Measurements from ENCODE around the gene MTNR1B.

DNA sequence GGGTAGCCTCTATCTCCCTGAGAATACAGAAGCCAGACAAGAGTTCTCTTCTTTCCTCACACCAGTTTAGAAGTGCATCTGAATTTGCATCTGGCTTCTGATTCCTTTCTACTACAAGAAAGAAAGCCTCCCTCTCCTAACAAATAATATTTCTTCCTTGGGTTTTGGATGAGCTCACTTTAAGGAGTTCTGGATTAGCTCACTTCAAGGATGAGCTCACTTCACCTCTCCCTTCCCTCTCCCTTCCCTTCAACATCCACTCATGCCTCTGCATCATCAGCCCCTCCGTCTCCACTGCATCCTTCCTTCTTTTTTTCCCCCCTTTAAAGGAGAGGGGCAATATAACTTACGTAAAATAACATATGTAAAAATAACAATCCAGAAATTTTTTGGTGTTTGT, 1.6 kb upstream of the MTNR1B start:
- TF ChIP-seq, protein P1, sequence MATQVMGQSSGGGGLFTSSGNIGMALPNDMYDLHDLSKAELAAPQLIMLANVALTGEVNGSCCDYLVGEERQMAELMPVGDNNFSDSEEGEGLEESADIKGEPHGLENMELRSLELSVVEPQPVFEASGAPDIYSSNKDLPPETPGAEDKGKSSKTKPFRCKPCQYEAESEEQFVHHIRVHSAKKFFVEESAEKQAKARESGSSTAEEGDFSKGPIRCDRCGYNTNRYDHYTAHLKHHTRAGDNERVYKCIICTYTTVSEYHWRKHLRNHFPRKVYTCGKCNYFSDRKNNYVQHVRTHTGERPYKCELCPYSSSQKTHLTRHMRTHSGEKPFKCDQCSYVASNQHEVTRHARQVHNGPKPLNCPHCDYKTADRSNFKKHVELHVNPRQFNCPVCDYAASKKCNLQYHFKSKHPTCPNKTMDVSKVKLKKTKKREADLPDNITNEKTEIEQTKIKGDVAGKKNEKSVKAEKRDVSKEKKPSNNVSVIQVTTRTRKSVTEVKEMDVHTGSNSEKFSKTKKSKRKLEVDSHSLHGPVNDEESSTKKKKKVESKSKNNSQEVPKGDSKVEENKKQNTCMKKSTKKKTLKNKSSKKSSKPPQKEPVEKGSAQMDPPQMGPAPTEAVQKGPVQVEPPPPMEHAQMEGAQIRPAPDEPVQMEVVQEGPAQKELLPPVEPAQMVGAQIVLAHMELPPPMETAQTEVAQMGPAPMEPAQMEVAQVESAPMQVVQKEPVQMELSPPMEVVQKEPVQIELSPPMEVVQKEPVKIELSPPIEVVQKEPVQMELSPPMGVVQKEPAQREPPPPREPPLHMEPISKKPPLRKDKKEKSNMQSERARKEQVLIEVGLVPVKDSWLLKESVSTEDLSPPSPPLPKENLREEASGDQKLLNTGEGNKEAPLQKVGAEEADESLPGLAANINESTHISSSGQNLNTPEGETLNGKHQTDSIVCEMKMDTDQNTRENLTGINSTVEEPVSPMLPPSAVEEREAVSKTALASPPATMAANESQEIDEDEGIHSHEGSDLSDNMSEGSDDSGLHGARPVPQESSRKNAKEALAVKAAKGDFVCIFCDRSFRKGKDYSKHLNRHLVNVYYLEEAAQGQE (tag by site-specific recombination; IDR thresholded peaks at IDR 0.05), result no peak
- TF ChIP-seq ZNF274 (IDR thresholded peaks at IDR 0.05; ENCODE audit: low read length), result no peak
- no peak for TF ChIP-seq ZNF274 (tag by site-specific recombination; IDR thresholded peaks at IDR 0.05; ENCODE audit: borderline replicate concordance)
- TF ChIP-seq ZNF777 (tag by site-specific recombination; IDR thresholded peaks at IDR 0.05; ENCODE audit: borderline replicate concordance), result no peak
- TF ChIP-seq, protein P2, sequence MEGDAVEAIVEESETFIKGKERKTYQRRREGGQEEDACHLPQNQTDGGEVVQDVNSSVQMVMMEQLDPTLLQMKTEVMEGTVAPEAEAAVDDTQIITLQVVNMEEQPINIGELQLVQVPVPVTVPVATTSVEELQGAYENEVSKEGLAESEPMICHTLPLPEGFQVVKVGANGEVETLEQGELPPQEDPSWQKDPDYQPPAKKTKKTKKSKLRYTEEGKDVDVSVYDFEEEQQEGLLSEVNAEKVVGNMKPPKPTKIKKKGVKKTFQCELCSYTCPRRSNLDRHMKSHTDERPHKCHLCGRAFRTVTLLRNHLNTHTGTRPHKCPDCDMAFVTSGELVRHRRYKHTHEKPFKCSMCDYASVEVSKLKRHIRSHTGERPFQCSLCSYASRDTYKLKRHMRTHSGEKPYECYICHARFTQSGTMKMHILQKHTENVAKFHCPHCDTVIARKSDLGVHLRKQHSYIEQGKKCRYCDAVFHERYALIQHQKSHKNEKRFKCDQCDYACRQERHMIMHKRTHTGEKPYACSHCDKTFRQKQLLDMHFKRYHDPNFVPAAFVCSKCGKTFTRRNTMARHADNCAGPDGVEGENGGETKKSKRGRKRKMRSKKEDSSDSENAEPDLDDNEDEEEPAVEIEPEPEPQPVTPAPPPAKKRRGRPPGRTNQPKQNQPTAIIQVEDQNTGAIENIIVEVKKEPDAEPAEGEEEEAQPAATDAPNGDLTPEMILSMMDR (tag by site-specific recombination; IDR thresholded peaks at IDR 0.05), result no peak
- TF ChIP-seq, protein P3, sequence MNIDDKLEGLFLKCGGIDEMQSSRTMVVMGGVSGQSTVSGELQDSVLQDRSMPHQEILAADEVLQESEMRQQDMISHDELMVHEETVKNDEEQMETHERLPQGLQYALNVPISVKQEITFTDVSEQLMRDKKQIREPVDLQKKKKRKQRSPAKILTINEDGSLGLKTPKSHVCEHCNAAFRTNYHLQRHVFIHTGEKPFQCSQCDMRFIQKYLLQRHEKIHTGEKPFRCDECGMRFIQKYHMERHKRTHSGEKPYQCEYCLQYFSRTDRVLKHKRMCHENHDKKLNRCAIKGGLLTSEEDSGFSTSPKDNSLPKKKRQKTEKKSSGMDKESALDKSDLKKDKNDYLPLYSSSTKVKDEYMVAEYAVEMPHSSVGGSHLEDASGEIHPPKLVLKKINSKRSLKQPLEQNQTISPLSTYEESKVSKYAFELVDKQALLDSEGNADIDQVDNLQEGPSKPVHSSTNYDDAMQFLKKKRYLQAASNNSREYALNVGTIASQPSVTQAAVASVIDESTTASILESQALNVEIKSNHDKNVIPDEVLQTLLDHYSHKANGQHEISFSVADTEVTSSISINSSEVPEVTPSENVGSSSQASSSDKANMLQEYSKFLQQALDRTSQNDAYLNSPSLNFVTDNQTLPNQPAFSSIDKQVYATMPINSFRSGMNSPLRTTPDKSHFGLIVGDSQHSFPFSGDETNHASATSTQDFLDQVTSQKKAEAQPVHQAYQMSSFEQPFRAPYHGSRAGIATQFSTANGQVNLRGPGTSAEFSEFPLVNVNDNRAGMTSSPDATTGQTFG (tag by site-specific recombination; IDR thresholded peaks at IDR 0.05; ENCODE audit: borderline replicate concordance), result no peak
- TF ChIP-seq, protein P4, sequence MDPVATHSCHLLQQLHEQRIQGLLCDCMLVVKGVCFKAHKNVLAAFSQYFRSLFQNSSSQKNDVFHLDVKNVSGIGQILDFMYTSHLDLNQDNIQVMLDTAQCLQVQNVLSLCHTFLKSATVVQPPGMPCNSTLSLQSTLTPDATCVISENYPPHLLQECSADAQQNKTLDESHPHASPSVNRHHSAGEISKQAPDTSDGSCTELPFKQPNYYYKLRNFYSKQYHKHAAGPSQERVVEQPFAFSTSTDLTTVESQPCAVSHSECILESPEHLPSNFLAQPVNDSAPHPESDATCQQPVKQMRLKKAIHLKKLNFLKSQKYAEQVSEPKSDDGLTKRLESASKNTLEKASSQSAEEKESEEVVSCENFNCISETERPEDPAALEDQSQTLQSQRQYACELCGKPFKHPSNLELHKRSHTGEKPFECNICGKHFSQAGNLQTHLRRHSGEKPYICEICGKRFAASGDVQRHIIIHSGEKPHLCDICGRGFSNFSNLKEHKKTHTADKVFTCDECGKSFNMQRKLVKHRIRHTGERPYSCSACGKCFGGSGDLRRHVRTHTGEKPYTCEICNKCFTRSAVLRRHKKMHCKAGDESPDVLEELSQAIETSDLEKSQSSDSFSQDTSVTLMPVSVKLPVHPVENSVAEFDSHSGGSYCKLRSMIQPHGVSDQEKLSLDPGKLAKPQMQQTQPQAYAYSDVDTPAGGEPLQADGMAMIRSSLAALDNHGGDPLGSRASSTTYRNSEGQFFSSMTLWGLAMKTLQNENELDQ (tag by site-specific recombination; IDR thresholded peaks at IDR 0.05; ENCODE audit: low read depth), result no peak
- TF ChIP-seq ZBTB48 (tag by site-specific recombination; IDR thresholded peaks at IDR 0.05), result no peak
